IPS-11a (cell line): ENCODE results near the gene DENND1A.

Experiments
- H3K4me3 ChIP-seq: one replicate; pipeline ENCODE4 v1.5.1; 2013; ENCODE audit warnings: low read depth, low read length, control low read depth

Gene DENND1A

DNA sequence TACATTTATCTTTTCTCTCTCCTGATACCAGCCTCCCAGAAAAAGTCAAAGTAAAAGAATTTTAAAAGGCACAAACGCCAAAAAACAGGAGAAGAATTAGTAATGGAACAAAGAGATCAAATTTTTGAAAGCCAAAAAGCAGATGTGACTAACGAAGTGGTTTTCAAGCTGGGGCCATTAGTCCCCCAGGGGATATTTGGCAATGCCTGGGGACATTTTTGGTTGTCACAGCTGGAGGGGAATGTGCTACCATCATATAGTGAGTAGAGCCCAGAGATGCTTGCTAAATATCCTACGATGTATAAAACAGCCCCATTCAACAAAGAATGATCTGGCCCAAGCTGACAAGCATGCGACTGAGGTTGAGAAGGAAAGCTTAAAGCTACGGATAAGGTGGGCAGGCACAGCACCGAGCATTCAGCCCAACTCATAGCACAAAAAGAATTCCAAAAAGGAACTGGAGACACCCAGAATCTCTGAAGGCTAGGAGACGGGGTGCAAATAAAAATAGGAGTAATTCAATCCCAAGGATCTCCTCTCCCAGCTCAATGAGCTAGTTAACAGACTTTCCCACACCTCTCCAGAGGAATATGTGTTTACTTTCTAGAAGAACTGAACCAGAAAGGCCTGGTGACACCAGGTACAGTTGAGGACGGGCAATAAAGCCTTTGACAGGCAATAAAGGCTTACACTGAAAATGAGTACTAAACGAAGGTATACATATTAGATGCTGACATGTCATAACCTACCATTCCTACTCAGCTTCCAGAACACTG lies 269.0 kb downstream of the DENND1A start:
- H3K4me3 ChIP-seq = no peak overlapping the region

DNA sequence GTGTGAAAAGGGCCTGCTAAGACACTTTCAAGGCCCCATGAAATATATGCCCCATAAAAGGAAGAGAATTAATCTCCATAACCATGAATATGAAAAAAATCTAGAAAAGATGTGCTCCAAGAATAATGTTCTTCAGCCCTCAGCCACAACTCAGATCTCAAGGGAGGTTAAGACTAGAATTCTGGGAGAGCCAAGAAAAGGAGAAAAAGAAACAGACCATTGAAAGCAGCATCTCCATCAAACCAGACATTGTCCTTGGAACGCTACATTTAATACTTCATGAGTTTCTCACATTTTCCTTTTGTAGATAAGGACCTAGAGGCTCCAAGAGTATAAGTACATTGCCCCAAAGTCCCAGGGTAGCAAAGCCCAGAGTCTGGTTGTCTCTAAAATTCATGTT lies 270.6 kb downstream of the DENND1A start:
- H3K4me3 ChIP-seq = no peak overlapping the region

DNA sequence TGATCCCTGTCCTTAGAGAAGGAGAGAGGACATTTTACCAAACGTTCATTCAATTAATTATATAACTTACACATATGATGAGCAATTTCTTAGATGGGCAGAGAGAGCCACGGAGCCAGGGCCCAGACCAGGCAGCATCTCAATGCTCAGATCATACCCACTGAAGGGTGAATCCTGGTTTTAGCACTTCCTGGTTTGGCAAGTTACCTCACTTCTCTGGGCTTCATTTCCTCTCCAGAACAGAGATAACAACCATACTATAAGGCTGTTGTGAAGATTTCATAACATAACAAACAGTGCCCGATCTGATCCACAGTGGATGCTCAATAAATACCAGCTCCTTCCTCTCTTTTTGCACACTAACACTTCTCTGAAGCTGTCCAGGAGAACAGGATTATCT lies 271.1 kb downstream of the DENND1A start:
- no peak overlapping the region for H3K4me3 ChIP-seq

DNA sequence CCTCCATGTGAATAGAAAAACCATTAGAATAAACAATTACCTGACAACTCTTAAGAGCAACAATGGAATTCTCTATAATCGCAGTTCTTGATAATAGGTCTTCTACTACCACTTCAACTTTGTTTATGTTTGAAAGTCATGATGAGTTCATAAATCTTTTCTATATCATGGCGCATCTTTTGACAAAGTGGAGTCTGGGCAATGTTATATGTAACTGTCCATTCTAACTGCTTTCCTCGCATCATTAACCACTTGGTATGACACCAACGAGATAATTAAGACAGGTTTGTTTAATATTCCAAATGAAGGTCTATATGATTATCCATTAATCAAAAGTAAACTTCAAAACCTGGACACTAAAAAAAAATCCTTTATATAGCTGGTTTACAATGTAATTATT lies 272.0 kb downstream of the DENND1A start:
- no peak overlapping the region for H3K4me3 ChIP-seq

DNA sequence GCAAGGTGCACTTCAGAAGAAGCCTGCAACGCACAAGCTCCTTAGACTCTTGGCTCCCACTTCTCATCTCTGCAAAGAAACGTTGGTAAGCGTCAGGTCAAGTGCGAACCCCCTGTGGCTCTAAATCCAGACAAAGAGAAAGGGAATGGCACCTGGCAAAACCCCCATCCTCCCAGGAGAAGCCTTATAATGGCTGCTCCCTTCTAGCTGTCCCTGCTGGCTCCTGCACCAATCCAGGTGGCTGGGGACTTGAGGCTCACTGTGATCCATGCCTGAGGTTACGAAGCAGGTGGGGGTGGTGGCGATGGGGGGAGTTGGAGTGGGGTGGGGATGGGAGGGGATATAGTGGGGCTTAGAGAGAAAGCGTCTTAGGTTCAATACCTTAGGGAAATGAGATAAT lies 272.8 kb downstream of the DENND1A start:
- H3K4me3 ChIP-seq = no peak overlapping the region

DNA sequence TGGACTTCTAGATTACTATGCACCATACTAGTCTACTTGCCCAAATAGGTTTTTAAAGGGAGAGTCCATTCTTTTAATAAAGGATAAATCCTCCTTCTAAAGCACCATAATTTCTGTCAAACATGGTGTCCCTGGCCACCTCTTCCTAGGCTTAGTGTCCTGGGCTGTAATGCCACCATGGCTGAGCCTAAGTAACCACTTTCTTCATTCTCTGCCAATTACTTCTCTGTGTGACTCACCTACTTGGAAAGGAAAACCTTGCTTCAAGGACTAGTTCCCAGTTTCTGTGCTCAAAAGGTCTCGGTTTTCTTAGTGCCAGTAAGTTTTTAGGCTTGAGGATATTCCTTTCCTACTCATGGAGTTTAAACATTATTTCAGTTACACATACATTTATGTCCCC lies 273.4 kb downstream of the DENND1A start:
- H3K4me3 ChIP-seq = no peak overlapping the region

DNA sequence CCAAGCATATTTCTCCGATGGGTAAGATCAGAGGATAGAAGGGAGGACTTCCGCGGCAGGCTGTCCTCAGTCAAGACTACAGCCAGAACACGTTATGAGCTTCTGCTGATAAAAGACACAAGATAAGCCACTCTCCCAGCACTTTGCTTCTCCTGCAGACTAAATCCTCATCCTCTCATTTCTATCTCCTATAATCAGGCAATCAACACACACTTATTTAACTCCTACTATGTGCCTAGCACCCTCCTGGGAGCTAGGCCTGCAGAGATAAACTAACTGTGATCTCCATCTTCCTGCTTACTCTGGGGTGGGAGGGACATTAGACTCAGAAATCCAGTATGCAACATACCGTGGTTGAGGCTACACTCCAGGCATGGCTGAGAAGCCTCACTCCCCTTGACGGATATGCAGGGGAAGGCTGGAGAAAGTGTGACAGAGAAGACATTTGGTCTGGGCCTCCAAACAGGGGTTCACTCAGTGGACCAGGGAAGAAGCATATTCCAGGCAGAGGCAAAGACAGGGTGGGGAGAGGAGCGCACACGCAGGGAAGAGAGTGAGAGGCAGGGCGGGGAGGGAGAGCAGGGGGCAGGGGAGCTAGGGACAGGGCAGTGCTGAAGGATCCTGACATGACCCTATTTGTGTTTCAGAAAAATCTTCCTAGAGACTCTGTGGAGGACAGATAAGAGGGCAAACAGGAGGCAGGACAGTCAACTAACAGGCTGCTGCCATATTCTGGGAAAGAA lies 274.1 kb downstream of the DENND1A start:
- no peak overlapping the region for H3K4me3 ChIP-seq

DNA sequence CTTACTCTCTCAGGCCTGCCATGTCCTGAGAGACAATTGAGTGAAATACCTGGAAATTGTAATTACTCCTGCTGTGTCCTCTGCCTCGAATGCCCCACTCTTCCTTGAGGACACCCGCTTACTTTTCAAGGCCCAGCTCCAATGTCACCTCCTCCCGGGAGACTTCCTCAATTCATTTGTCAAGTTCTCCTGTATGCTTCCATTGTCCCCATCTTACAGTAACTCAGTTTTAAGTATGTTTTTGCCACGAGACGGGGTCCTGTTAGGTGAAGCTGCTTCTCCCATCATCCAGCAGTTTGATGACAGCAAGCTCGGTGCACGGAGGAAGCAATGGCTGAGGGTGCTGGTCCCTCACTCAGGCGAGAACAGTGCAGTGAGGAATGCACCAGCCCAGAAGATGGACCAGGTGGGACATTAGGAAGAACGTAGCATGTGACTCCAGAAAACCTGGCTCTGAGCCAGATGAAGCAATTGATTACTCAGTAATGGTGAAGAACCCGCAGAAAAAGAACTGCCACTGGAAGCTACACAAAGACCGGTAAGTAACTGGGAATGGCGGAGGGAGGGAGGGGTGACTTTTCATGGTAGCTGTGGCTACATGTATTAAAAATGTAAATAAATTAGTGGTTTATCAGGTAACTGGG lies 274.8 kb downstream of the DENND1A start:
- no peak overlapping the region for H3K4me3 ChIP-seq

DNA sequence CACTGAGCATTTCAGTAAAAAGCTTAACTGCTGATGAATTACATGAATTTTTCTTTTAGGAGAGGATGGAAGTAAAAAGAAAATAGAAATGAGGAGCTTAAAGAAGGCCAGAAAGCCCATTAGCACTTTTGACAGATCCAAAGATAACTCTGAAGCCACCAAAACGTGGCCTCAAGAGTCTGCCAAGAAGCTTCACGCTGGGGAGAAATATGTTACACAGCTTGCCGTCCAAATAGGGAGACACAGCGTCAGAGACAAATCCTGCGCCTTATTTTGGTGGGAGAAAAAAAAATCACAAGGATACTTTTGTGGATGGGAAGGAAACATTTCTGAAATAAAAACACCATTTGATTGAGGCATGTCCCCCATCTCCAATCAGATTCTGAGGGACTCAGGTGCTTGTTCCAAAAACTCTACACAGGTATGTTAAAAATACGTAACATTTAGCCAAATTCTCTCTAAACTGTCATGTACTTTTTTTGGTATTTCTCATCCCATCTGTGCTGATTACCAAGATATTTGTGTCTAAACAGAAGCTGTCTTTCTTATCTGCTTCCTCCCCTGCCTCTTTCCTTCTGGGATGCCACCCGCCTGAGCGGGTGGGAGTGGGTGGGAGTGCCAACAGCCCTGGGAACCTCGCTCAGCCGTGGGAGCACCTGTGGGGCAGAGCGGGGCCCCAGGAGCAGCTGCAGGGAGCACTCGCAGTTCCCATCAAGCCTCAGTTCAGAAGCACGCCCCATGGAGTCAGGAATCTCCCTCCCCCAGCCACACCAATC lies 275.5 kb downstream of the DENND1A start:
- H3K4me3 ChIP-seq = no peak overlapping the region

DNA sequence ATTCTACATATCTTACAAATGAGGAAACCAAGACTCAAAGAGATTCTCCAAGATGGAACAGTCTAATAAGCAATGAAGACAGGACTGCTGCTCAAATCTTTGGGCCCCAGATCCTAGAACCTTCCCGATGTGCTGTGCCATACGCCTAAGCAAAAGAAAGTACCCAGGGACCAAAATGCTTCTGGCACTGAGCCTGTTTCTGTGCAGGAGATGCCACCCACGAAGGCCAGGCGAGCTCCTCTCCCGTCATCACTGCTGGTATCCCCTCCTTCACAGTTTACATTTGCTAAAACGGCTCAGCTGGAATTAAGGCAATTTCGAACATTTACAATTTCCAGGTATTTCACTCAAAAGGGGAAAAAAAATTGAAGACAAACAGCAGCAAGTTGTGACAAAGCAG lies 277.5 kb downstream of the DENND1A start:
- no peak overlapping the region for H3K4me3 ChIP-seq

DNA sequence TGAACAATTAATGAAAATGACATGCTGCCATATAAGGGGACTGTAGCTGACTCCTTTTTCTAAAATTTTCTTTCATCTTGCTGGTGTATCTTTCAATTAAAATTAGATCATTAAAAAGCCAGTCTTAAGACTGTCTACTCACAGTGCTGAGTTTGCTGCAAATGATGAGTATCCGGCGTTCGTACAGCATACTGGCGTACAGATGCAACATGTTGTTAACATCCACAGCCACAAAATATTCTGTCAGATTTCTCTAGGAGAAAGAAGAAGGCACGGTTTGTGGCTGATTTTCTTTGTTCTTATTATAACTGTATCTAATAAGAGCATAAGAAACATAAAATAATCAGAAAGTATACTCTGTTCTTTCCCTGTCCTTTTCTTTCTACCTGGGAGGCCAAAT lies 278.1 kb downstream of the DENND1A start:
- H3K4me3 ChIP-seq = no peak overlapping the region

DNA sequence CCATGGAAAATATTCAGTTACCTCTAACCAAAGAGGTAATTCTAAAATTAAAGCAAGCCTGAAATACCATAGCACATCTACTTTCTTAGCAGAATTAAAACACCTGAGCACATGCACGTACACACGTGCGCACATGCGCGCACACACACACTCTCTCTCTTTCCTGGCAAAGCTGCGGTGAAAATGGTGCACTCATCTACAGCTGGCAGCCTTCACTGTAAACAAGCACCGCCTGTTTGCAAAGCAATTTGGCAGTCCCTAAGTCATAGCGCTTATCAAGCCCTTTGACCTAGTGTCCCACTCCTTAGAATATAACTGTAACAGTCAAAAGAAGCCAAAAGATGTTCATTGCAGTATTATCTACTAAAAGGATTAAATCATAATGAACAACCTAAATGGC lies 278.7 kb downstream of the DENND1A start:
- no peak overlapping the region for H3K4me3 ChIP-seq

DNA sequence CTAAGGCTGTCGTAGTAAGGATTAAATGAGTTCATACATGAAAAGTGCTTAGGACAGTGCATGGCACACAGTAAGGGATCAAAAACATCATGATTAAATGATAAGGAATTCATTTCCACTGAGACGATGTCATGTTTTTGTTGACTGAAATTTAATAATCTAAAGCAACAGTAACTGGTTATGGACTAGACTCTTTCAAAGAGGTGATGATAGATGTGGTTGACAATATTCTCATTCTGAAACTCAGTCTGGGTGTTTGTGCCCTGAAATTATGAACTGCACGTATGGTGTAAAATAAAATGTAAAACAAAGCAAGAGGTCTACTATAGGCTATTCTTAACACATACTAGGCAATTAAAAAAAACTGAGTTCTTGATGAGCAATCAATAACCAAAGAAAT lies 280.0 kb downstream of the DENND1A start:
- no peak overlapping the region for H3K4me3 ChIP-seq

DNA sequence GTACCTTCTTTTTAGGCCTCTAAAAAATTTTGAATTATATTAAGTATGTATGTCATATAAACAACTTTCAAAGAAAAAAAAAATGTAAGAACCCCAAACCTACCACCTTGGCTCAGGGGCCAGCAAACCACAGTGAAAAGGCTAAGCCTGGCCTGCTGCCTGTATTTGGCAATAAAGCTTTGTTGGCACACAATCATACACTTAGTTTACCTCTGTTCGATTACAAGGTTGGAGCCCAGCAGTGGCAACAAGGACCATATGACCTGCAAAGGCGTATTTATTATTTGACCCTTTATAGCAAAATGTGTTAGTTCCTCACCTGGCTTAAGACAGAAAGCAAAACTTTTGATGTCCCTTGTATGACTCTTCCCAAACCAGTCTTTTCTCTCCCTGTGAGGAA lies 282.8 kb downstream of the DENND1A start:
- no peak overlapping the region for H3K4me3 ChIP-seq

DNA sequence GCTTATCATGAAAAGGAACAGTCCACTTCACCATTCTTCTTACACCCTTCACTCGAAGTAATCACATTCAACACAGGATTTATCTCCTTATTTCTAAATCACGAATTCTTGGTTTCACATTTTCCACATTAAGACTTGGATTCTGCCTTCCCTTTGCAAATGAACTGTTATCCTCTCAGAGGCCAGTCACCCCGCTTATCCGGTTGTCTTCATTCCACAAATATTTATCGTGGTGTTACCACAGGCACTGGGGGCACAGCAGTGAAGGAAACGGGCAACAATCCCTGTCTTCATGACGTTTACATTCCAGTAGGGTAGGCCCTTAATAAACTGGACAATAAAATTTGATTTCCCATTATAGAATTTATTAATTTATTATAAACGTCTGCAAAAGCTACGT lies 284.2 kb downstream of the DENND1A start:
- H3K4me3 ChIP-seq = no peak overlapping the region

DNA sequence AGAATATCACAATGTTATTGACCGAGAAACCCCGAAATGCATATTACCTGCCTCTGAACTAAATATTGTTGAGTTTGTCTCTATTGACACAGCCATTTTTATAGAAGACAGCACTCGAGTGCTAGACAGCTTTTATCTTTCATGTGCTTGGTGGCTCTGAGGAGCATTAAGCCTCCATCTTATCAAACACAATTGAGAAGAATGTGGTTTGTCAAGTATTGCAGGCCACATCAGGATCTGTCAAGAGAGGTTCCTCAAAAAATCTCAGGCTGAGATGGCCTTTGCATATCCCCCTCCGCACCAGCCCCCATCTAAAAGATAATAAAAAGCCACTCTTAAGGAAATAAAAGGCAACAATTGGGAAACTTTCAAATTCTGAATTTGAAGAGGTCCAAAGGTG lies 284.8 kb downstream of the DENND1A start:
- no peak overlapping the region for H3K4me3 ChIP-seq

DNA sequence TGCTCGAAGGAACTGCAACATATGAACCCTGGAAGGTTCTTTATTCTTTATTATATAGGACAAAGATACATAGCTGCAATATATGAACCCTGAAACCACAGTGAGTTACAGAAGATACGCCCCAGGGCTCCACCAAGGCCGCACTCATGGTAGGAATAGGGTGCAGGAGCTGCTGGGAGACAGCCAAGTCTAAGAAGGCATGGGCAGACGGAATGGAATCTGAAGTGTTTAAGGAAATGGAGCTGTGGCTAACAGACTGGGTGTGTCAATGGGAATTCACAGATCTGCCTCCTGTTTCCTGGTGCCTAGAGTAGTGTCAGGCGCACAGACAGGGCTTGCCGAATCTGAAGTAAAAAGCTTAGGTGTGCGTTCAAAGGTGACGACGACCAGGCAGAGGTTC lies 286.4 kb downstream of the DENND1A start:
- H3K4me3 ChIP-seq = no peak overlapping the region

DNA sequence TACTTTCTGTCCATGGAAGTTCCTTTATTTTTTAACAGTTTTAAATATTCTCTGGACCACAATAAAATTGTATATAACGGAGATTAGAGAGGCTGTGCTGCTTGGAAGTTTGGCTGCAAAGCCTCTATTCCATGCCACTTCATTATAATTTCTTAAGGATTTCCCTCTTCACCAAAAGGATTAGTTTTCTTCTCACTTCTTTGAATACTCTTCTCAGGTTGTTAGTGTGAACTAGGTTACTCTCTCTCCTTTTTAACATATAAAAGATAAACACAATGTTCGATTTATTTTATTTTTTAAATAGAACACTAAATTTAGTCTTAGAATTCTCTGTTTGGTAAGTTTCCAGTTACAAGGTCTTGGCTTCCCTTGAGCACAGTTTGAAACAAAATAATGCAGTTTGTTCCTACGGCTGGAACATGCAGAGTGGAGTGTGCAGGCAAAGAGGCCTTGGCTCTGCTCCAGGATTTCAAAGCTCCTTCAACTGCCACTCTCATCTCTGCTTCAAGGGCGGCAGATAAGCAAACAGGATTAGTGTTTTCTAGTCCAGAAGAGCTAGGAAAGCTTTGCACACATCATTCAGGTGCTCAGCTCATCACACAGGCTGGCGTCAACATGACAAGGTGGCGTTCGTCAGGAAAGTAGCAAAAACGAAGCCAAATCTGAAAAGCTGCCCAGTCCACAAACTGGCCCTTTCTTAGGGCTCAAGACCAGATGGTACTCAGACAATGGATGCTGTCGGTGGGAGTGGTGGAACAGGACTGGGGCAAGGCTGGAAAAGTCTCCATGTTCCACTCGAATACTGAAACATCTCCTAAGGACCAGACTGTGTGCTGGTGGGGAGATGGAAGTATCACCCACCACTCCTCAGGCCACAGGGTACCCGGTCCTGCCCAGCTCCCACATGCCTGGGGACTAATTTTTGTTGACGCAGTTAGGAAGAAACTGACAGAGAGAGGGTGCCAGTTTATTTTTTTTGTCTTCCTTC lies 287.3 kb downstream of the DENND1A start:
- H3K4me3 ChIP-seq = no peak overlapping the region

DNA sequence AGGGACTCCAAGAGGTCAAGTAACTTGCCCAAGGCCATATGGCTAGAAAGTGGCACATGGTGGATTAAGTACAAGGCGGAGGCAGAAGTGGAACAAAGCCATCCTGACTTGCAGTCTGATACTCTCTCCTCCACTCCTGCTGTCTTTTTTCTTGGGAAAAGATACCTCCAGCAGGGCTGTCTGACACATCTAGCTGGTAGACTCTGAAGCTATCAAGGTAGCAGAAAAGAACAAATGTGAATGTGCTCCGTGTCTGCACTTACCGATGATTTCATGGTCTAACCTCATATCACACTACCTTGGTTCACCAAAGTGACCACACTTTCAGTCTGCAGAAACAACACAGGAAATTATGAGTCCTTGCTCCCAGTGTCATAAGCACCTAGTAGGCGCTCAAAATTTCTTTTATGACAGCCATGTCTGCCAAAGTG lies 289.1 kb downstream of the DENND1A start:
- no peak overlapping the region for H3K4me3 ChIP-seq

DNA sequence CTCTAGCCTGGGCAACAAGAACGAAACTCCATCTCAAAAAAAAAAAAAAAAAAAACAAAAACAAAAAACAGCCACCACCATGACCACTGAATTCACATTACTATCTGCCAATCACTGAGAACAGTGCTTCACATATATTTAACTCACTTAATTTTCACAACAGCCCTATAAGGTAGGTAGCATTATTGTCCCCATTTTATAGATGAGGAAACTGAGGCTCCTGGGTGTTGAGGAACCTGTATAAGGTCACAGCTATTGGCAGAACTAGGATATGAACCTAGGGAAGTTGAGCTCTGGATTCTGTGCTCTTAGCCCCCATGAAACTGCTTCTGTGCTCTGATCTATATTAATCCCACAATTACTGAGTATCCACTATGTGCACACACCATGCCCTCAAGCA lies 290.2 kb downstream of the DENND1A start:
- H3K4me3 ChIP-seq = no peak overlapping the region
